Astrocyte of the cerebellum (primary cell): Measurements from ENCODE around the gene VSIG2.

ENCODE experiments used
- DNase-seq: peaks from one replicate; pipeline ENCODE4 v3.0.0-alpha.2; 2011; ENCODE audit warnings: low read depth
- H3K4me3 ChIP-seq: 2 replicates; pipeline ENCODE4 v1.5.1; 2011; ENCODE audit warnings: mild to moderate bottlenecking, low read depth, low read length, moderate library complexity
- in situ Hi-C: cut with HindIII; loops from 2 replicates; pipeline ENCODE4 v1.10.0; 2017; ENCODE audit warnings: low sequenced_read_pairs
- TF ChIP-seq, protein P1 (sequence below): IDR thresholded peaks from 2 replicates; pipeline ENCODE4 v1.5.1; 2012; ENCODE audit warnings: low read length, low read depth, moderate library complexity, mild to moderate bottlenecking; ENCODE audit errors: missing control alignments

Gene VSIG2

DNA sequence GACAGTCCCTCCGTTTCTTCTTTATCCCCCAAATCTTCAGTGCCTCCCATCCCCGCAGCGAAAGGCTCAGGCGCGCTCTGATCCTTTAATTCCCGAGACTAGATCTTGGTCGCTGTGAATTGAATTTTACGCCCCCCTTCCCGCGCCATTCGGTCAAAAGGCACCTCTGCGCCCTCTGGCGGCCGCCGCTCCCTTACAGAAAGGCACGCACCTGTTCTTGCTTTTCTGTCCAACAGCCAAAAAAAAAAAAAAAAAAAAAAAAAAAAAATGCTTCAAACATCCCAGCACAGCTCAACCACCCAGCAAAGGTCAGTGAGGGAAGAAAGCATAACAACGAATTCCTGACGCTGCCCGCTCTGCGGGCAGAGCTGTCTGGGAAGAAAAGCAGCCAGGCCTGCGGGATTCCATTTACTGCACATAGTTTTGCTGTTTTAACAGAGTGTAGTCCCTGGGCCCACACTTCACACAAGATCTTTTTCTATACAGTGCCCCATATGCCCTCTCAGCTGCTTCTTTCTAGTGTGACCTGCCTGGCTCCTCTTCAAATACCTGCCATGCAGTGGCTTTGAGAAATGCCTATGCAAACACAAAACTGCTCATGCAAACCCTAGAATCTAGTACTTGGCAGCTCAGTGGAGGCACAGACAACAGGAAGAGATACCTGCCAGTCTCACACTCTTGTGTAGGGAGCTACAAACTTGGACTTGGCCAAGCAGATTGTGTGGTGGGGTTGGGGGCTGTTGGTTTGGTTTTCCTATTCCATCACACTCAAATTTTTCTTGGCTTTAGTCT is 11.3 kb upstream of the VSIG2 start:
- H3K4me3 ChIP-seq, result peak overlapping the region; percentile 40
- TF ChIP-seq, protein P1, sequence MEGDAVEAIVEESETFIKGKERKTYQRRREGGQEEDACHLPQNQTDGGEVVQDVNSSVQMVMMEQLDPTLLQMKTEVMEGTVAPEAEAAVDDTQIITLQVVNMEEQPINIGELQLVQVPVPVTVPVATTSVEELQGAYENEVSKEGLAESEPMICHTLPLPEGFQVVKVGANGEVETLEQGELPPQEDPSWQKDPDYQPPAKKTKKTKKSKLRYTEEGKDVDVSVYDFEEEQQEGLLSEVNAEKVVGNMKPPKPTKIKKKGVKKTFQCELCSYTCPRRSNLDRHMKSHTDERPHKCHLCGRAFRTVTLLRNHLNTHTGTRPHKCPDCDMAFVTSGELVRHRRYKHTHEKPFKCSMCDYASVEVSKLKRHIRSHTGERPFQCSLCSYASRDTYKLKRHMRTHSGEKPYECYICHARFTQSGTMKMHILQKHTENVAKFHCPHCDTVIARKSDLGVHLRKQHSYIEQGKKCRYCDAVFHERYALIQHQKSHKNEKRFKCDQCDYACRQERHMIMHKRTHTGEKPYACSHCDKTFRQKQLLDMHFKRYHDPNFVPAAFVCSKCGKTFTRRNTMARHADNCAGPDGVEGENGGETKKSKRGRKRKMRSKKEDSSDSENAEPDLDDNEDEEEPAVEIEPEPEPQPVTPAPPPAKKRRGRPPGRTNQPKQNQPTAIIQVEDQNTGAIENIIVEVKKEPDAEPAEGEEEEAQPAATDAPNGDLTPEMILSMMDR, result peak; percentile 80
- in situ Hi-C loops, result no loop called here

DNA sequence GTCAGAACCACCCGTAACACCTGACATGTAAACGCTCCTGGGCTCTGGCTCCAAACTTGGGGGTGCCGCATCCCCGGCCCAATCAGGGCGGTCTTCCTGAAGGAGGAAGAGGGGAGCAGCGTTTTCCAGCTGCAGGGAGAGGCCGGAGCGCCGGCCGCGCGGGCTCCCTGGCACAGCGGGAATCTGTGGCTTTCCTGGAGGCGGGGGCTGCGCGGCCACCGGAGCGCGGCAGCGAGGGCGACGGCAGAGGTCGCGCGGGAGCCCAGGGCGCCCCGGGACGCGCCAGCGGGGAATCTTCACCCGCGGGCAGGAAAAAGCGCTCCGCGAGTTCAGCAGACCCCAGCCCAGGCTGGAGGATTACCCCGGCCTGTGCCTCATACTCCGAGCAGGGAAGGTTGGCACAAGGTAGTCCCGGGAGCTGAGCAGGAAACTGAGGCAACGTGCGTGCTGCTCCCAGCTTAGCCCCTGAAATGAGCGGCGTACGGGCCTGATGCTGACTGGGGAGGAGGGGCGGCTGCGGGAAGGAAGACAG is 10.6 kb upstream of the VSIG2 start:
- TF ChIP-seq, protein P1, result no peak
- peak overlapping the region; percentile 40 for H3K4me3 ChIP-seq
- in situ Hi-C loops, result no loop called here
- DNase-seq, result no peak

More for the DNA sequence above, 11.3 kb upstream of the VSIG2 start:
- DNase-seq, result peak; percentile 67

- no peak for DNase-seq
- TF ChIP-seq, protein P1, result no peak
Observed at GRCh38 chr11:124762105-124762623, 10.1 kb upstream of the VSIG2 start, which contains the start of gene ESAM. TSS of gene ESAM (minus strand) at chr11:124762290. CDS start at chr11:124762154, 136 bp downstream.

DNA sequence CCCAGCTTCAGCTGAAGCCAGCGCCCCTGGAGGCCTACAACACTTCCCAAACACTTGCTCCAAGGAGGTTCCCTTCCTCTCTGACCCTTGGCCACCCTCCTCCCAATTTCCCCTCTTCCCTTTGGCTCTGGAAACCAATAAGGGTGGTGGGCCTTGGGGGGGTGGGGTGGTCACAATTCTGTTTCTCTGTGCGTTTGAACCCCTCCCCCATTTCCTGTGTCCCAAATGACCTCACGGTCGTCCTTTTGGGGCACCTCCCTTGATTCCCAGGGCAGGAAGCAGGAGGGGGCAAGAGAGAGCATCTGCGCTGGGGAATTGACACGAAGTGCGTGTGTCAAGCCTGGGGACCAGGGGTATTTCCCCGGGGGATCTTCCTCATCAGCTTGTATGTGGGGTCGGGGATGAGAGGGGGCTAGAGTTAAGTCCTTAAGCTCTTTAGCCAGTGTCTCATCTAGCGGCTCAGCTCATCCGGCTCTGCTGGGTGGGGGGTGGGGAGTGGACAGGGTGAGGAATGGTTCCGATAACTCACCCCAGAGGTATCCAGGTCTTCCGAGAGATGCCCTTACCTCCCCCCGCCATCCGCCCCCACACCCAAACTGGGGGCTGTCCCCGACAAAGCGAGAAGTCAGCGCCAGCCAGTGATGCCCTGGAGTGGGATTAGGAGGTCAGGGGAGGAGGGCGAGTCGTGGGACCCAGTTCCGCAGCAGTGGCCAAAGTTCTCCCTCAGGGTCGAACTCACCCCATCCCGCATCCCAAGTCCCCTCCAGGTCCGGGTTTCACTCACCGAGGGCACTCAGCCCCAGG is 9.4 kb upstream of the VSIG2 start:
- peak overlapping the region; percentile 9 for H3K4me3 ChIP-seq
- DNase-seq, result no peak
- TF ChIP-seq, protein P1, result no peak
- in situ Hi-C loops, result no loop called here

More at GRCh38 chr11:124762105-124762623, 10.1 kb upstream of the VSIG2 start, which contains the start of gene ESAM:
- peak within 1 kb of the TSS; percentile 40 for H3K4me3 ChIP-seq
- in situ Hi-C loops, result no loop called here

- TF ChIP-seq, protein P1, result no peak
- no peak overlapping the region for H3K4me3 ChIP-seq
- in situ Hi-C loops, result no loop called here
- DNase-seq, result no peak
Observed at GRCh38 chr11:124760806-124761205, 8.8 kb upstream of the VSIG2 start.

- no peak for DNase-seq
- in situ Hi-C loops, result no loop called here
- TF ChIP-seq, protein P1, result no peak
- H3K4me3 ChIP-seq, result no peak overlapping the region
Observed at GRCh38 chr11:124760205-124760652, 8.2 kb upstream of the VSIG2 start.
